H1 (cell line): Measurements from ENCODE around the gene SENP6. TPM values are rescaled to one million over a fixed set of nuclear protein-coding genes. Genes with fewer than 3 reads are reported as not detected.

ENCODE experiments used
- CTCF ChIA-PET: fragments of 300-600 bp; sonication (Branson Sonifier 250); formaldehyde crosslinking; loops from one replicate; lab custom pipeline; 2021; ENCODE audit not compliant: partially characterized antibody; lab: Charles Lee
- POLR2A ChIA-PET: fragments of 300-600 bp; sonication (Branson Sonifier 250); formaldehyde crosslinking; loops from one replicate; lab custom pipeline; 2021; ENCODE audit warnings: inconsistent platforms; ENCODE audit not compliant: partially characterized antibody; lab: Charles Lee
- DNase-seq, 2 experiments: peaks; one replicate each; pipeline versions ENCODE4 v3.0.0 to v3.0.0-alpha.2; 2010 to 2022; ENCODE audit warnings: low spot score in 2 of 2, low read depth in 1 of 2, mixed read lengths in 1 of 2
- FAIRE-seq: peaks from 2 replicates; lab custom pipeline; 2011; peaks lifted over from hg19 to GRCh38; lab: Jason Lieb, UNC
- H2AFZ ChIP-seq: 2 replicates; pipeline ENCODE4 v1.8.1; 2012; ENCODE audit warnings: low read length, inconsistent platforms
- H2AK5ac ChIP-seq: 2 replicates; pipeline ENCODE4 v1.6.1; 2013; ENCODE audit warnings: low read depth, low read length
- H2BK120ac ChIP-seq: replicated peaks from 2 replicates; pipeline ENCODE3; 2013; ENCODE audit warnings: low read depth, low read length, inconsistent platforms
- H2BK12ac ChIP-seq: 2 replicates; pipeline ENCODE4 v1.6.1; 2013; ENCODE audit warnings: low read depth, low read length
- H2BK15ac ChIP-seq: 2 replicates; pipeline ENCODE4 v1.6.1; 2013; ENCODE audit warnings: low read length
- H2BK20ac ChIP-seq: 2 replicates; pipeline ENCODE4 v1.6.1; 2013; ENCODE audit warnings: low read length
- H2BK5ac ChIP-seq: 2 replicates; pipeline ENCODE4 v1.6.1; 2013; ENCODE audit warnings: low read depth, low read length
- H3K14ac ChIP-seq: 2 replicates; pipeline ENCODE4 v1.6.1; 2013; ENCODE audit warnings: inconsistent platforms; ENCODE audit not compliant: insufficient read length
- H3K18ac ChIP-seq: 2 replicates; pipeline ENCODE4 v1.6.1; 2013; ENCODE audit warnings: low read length; ENCODE audit errors: extremely low read depth
- H3K23ac ChIP-seq: 2 replicates; pipeline ENCODE4 v1.6.1; 2013; ENCODE audit warnings: inconsistent platforms; ENCODE audit not compliant: insufficient read length
- H3K23me2 ChIP-seq: 2 replicates; pipeline ENCODE4 v1.6.1; 2013; ENCODE audit warnings: low read depth, low read length
- H3K27ac ChIP-seq: 2 replicates; pipeline ENCODE4 v1.6.1; 2011; ENCODE audit warnings: low read depth, low read length, inconsistent platforms
- H3K27me3 ChIP-seq, 4 experiments: replicated peaks in 1 of 4; 1 replicate in 1 of 4; 2 replicates in 3 of 4; pipeline versions ENCODE4 v1.6.1 to v1.8.1; 2011 to 2013; ENCODE audit warnings: low read length in 3 of 4, mild to moderate bottlenecking in 3 of 4, inconsistent platforms in 2 of 4, mixed read lengths in 2 of 4, moderate library complexity in 1 of 4; ENCODE audit not compliant: control insufficient read depth in 3 of 4, insufficient read depth in 3 of 4; ENCODE audit errors: extremely low read depth in 1 of 4
- H3K36me3 ChIP-seq, 4 experiments: 2 replicates each; pipeline versions ENCODE4 v1.6.1 to v1.8.1; 2011 to 2013; ENCODE audit warnings: mild to moderate bottlenecking in 4 of 4, low read length in 3 of 4, moderate library complexity in 2 of 4, control low read depth in 1 of 4, inconsistent platforms in 1 of 4; ENCODE audit not compliant: insufficient read depth in 4 of 4, control insufficient read depth in 2 of 4
- H3K4ac ChIP-seq: replicated peaks from 2 replicates; pipeline ENCODE3; 2013; ENCODE audit warnings: low read length, low read depth, mixed read lengths, inconsistent platforms; ENCODE audit not compliant: insufficient read length
- H3K4me1 ChIP-seq, 4 experiments: replicated peaks in 1 of 4; 1 replicate in 1 of 4; 2 replicates in 3 of 4; pipeline versions ENCODE4 v1.6.1 to v1.8.1; 2011 to 2013; ENCODE audit warnings: low read length in 3 of 4, inconsistent platforms in 2 of 4, mixed read lengths in 1 of 4; ENCODE audit not compliant: insufficient read depth in 4 of 4, control insufficient read depth in 3 of 4
- H3K4me2 ChIP-seq, 2 experiments: 2 replicates each; pipeline versions ENCODE4 v1.6.1 to v1.8.1; 2011 to 2013; ENCODE audit warnings: low read depth in 2 of 2, low read length in 2 of 2, control low read depth in 1 of 2, inconsistent platforms in 1 of 2, mild to moderate bottlenecking in 1 of 2; ENCODE audit not compliant: insufficient read depth in 1 of 2
- H3K4me3 ChIP-seq, 4 experiments: fragments of 200-600, 300-600 bp in 1 of 4; sonication (generic), shearing (Covaris generic), sonication (Bioruptor Twin) in 1 of 4; 2 replicates each; pipeline versions ENCODE4 v1.5.1 to v1.8.1; 2011 to 2016; ENCODE audit warnings: low read length in 4 of 4, low read depth in 3 of 4, control low read depth in 2 of 4, inconsistent platforms in 2 of 4, mild to moderate bottlenecking in 2 of 4, mixed read lengths in 1 of 4, moderate library complexity in 1 of 4; ENCODE audit not compliant: insufficient read depth in 2 of 4; ENCODE audit errors: extremely low read depth in 1 of 4
- H3K56ac ChIP-seq: replicated peaks from 2 replicates; pipeline ENCODE3; 2013; ENCODE audit warnings: low read depth, mild to moderate bottlenecking, mixed read lengths, low read length, inconsistent platforms; ENCODE audit not compliant: insufficient read length
- H3K79me1 ChIP-seq: 2 replicates; pipeline ENCODE4 v1.6.1; 2013; ENCODE audit warnings: low read depth, low read length, control low read depth
- H3K79me2 ChIP-seq, 2 experiments: 2 replicates each; pipeline versions ENCODE4 v1.6.1 to v1.8.1; 2012 to 2013; ENCODE audit warnings: low read length in 2 of 2, mild to moderate bottlenecking in 2 of 2, inconsistent platforms in 1 of 2; ENCODE audit not compliant: insufficient read depth in 2 of 2, control insufficient read depth in 1 of 2
- H3K9ac ChIP-seq, 4 experiments: replicated peaks in 1 of 4; 1 replicate in 1 of 4; 2 replicates in 3 of 4; pipeline versions ENCODE4 v1.6.1 to v1.8.1; 2011 to 2013; ENCODE audit warnings: low read depth in 3 of 4, low read length in 3 of 4, control low read depth in 2 of 4, mild to moderate bottlenecking in 2 of 4, moderate library complexity in 2 of 4, inconsistent platforms in 1 of 4; ENCODE audit errors: extremely low read depth in 1 of 4
- H3K9me3 ChIP-seq, 2 experiments: 2 replicates each; pipeline versions ENCODE4 v1.6.1 to v1.8.1; 2012 to 2013; ENCODE audit warnings: mild to moderate bottlenecking in 2 of 2, moderate library complexity in 2 of 2, control low read depth in 1 of 2, inconsistent platforms in 1 of 2, low read depth in 1 of 2, low read length in 1 of 2, mixed read lengths in 1 of 2; ENCODE audit not compliant: insufficient read depth in 2 of 2
- H4K20me1 ChIP-seq, 2 experiments: replicated peaks in 1 of 2; 2 replicates each; pipeline versions ENCODE3 to v1.8.1; 2011 to 2013; ENCODE audit warnings: inconsistent platforms in 2 of 2, low read length in 2 of 2, mild to moderate bottlenecking in 1 of 2; ENCODE audit not compliant: insufficient read depth in 2 of 2, control insufficient read depth in 1 of 2
- H4K5ac ChIP-seq: 2 replicates; pipeline ENCODE4 v1.6.1; 2013; ENCODE audit warnings: low read length, low read depth, mixed read lengths, inconsistent platforms; ENCODE audit not compliant: insufficient read length
- H4K8ac ChIP-seq: 2 replicates; pipeline ENCODE4 v1.8.0; 2013; ENCODE audit warnings: mild to moderate bottlenecking, moderate library complexity, low read length, inconsistent platforms; ENCODE audit not compliant: insufficient read depth; ENCODE audit errors: extremely low read depth
- H4K91ac ChIP-seq: replicated peaks from 2 replicates; pipeline ENCODE3; 2013; ENCODE audit warnings: low read length, mixed read lengths, inconsistent platforms; ENCODE audit not compliant: insufficient read length
- ATF3 ChIP-seq: IDR thresholded peaks from 2 replicates; pipeline ENCODE4 v1.6.1; 2011; ENCODE audit warnings: low read depth, mild to moderate bottlenecking, low read length; ENCODE audit not compliant: insufficient read depth
- BACH1 ChIP-seq: IDR thresholded peaks from 2 replicates; pipeline ENCODE4 v1.6.1; 2012; ENCODE audit warnings: low read length, improper control_type of control experiment
- CEBPB ChIP-seq: IDR thresholded peaks from 2 replicates; pipeline ENCODE4 v1.6.1; 2012; ENCODE audit warnings: low read depth, low read length
- CTCF ChIP-seq, 3 experiments: IDR thresholded peaks; 1 replicate in 2 of 3; 2 replicates in 1 of 3; pipeline versions ENCODE4 v1.5.1 to v1.6.1; 2011; ENCODE audit warnings: low read length in 3 of 3, mild to moderate bottlenecking in 3 of 3, inconsistent platforms in 2 of 3, low read depth in 1 of 3, moderate library complexity in 1 of 3; ENCODE audit not compliant: insufficient read depth in 1 of 3; ENCODE audit errors: control extremely low read depth in 1 of 3
- HDAC6 ChIP-seq: IDR thresholded peaks from one replicate; pipeline ENCODE4 v1.7.1; 2012; ENCODE audit warnings: low read depth, mild to moderate bottlenecking, inconsistent platforms, low read length, moderate library complexity
- KDM5A ChIP-seq: fragments of 200-600 bp; IDR thresholded peaks from 2 replicates; pipeline ENCODE4 v1.7.1; 2012; ENCODE audit warnings: mild to moderate bottlenecking, low read length, inconsistent platforms, mixed read lengths
- RFX5 ChIP-seq: IDR thresholded peaks from 2 replicates; pipeline ENCODE4 v1.6.1; 2011; ENCODE audit warnings: low read depth, low read length, improper control_type of control experiment, borderline replicate concordance
- RXRA ChIP-seq: IDR thresholded peaks from 2 replicates; pipeline ENCODE4 v1.6.1; 2011; ENCODE audit warnings: low read depth, mild to moderate bottlenecking, low read length, moderate library complexity; ENCODE audit not compliant: insufficient read depth
- SAP30 ChIP-seq: fragments of 300-600 bp; sonication (generic); IDR thresholded peaks from 2 replicates; pipeline ENCODE4 v1.7.1; 2012; ENCODE audit warnings: low read length, moderate library complexity, mild to moderate bottlenecking, inconsistent platforms; ENCODE audit not compliant: insufficient read depth, insufficient replicate concordance
- SRF ChIP-seq: IDR thresholded peaks from 2 replicates; pipeline ENCODE4 v1.6.1; 2011; ENCODE audit warnings: mild to moderate bottlenecking, low read depth, low read length, moderate library complexity
- TAF1 ChIP-seq: IDR thresholded peaks from 2 replicates; pipeline ENCODE4 v1.6.1; 2011; ENCODE audit warnings: mild to moderate bottlenecking, low read depth, low read length
- WGBS, 2 experiments: shearing (Covaris generic) in 1 of 2; methylation state at CpG; one replicate each; pipeline versions ENCODE4 v1.1.6 to v1.1.7; 2013 to 2015; ENCODE audit warnings: low lambda C conversion rate in 2 of 2, mixed read lengths in 2 of 2, inconsistent platforms in 1 of 2, low coverage in 1 of 2, missing lambda C conversion rate in 1 of 2; ENCODE audit not compliant: insufficient replicate concordance in 2 of 2, insufficient coverage in 1 of 2, insufficient read length in 1 of 2; ENCODE audit errors: extremely low coverage in 1 of 2, missing lambda C conversion rate in 1 of 2; 5-methylcytosine and 5-hydroxymethylcytosine counted together
- polyA plus RNA-seq, 7 experiments: library from polyadenylated mRNA; depleted of rRNA in 3 of 7; stranded (reverse) in 5 of 7; unstranded in 2 of 7; fragments of >200 nt in 5 of 7; fragments of 200-250 nt in 2 of 7; gene quantifications; 1 replicate in 5 of 7; 2 replicates in 1 of 7; 4 replicates in 1 of 7; pipeline versions ENCODE4 v1.2.1 to v1.2.3, GENCODE V29; 2011 to 2013; ENCODE audit warnings: missing spikeins in 2 of 7, mixed read lengths in 2 of 7
- total RNA-seq: library from RNA; stranded (reverse); fragmentation: NEBNext Ultra II Directional; extraction: Animal tissue kit (Norgen Biotek cat#: 25700); gene quantifications from 2 replicates; pipeline ENCODE4 v1.2.1, GENCODE V29; 2021

The SENP6 gene
- total and polyA plus RNA-seq, 2 of the 8 experiments (the other 6 are each of a cell fraction or from before 2014, with no cell fraction given): 13.8 to 103 TPM

- H3K9me3 ChIP-seq: no peaks in the 10 kb centered on the region
- H3K27me3 ChIP-seq: no peaks in the 10 kb centered on the region
- H3K27ac ChIP-seq: no peak overlapping the region
- H2BK20ac ChIP-seq: no peak overlapping the region
- no peak overlapping the region for H4K8ac ChIP-seq
- H3K4me1 ChIP-seq: 0 out of 7 replicates have a peak, but pooled peaks cover 0 to 3% (median 0%) of the 10 kb centered on the region in 4 experiments
- ChIA-PET CTCF (interaction anchor here (0.7 to 1.2 kb wide), 2 partner anchors 13 to 1777 kb away, joined by 3 read pairs; no protein-coding TSS in a partner anchor), POLR2A (no interaction called here)
- DNase-seq (no peak), FAIRE-seq (no peak)
- no peak overlapping the region for H3K18ac ChIP-seq
- H3K56ac ChIP-seq: no peak overlapping the region
- no peaks in the 10 kb centered on the region for H3K23me2 ChIP-seq
- no peak overlapping the region for H3K4ac ChIP-seq
- no peak overlapping the region for H2AFZ ChIP-seq
- no peak overlapping the region for H2BK5ac ChIP-seq
- no peak overlapping the region for H3K9ac ChIP-seq
- no peak overlapping the region for H3K14ac ChIP-seq
- no peaks in the 10 kb centered on the region for H3K79me1 ChIP-seq
- H4K5ac ChIP-seq: no peak overlapping the region
- H2AK5ac ChIP-seq: no peak overlapping the region
- H2BK12ac ChIP-seq: no peak overlapping the region
- no peak overlapping the region for H4K91ac ChIP-seq
- no peaks in the 10 kb centered on the region for H4K20me1 ChIP-seq
- WGBS, 2 experiments: 81% methylated on average over 1 of the region's 1 CpG; no CpG with 5 or more reads in 1 of the 2 experiments
- H3K4me2 ChIP-seq: no peak overlapping the region
- H2BK120ac ChIP-seq: no peak overlapping the region
- no peak overlapping the region for H3K4me3 ChIP-seq
- no peaks in the 10 kb centered on the region for H3K36me3 ChIP-seq
- no peaks in the 10 kb centered on the region for H3K79me2 ChIP-seq
- no peak overlapping the region for H2BK15ac ChIP-seq
- no peak overlapping the region for H3K23ac ChIP-seq
- no peak for TF ChIP-seq BACH1
- TF ChIP-seq ATF3: no peak
- TF ChIP-seq HDAC6: no peak
- TF ChIP-seq RXRA: no peak
- no peak for TF ChIP-seq SRF
- TF ChIP-seq CEBPB: no peak
- no peak for TF ChIP-seq TAF1
- no peak for TF ChIP-seq RFX5
- no peak for TF ChIP-seq CTCF (IDR thresholded peaks at IDR 0.05; ENCODE audit: control extremely low read depth in 1 of 3, insufficient read depth in 1 of 3, low read depth in 1 of 3, low read length in 3 of 3)
- TF ChIP-seq SAP30: no peak
- no peak for TF ChIP-seq KDM5A
Observed at GRCh38 chr6:75557068-75557467, 44.6 kb upstream of the SENP6 start.
